GM12801 (cell line): ENCODE data around the gene PRR33.

Experiments used
- TF ChIP-seq, protein P1 (sequence below): IDR thresholded peaks from one replicate; pipeline ENCODE4 v1.5.1; 2011; ENCODE audit warnings: control low read depth; ENCODE audit not compliant: insufficient read length; ENCODE audit errors: extremely low read depth

The PRR33 gene

GRCh38 chr11:1876361-1877063, 15.2 kb downstream of the PRR33 start:
- TF ChIP-seq, protein P1, sequence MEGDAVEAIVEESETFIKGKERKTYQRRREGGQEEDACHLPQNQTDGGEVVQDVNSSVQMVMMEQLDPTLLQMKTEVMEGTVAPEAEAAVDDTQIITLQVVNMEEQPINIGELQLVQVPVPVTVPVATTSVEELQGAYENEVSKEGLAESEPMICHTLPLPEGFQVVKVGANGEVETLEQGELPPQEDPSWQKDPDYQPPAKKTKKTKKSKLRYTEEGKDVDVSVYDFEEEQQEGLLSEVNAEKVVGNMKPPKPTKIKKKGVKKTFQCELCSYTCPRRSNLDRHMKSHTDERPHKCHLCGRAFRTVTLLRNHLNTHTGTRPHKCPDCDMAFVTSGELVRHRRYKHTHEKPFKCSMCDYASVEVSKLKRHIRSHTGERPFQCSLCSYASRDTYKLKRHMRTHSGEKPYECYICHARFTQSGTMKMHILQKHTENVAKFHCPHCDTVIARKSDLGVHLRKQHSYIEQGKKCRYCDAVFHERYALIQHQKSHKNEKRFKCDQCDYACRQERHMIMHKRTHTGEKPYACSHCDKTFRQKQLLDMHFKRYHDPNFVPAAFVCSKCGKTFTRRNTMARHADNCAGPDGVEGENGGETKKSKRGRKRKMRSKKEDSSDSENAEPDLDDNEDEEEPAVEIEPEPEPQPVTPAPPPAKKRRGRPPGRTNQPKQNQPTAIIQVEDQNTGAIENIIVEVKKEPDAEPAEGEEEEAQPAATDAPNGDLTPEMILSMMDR = no peak

- TF ChIP-seq, protein P1 = no peak
Observed at GRCh38 chr11:1875093-1875850, 16.4 kb downstream of the PRR33 start.

- TF ChIP-seq, protein P1 = no peak
Observed at GRCh38 chr11:1873048-1873812, 18.5 kb downstream of the PRR33 start.

DNA sequence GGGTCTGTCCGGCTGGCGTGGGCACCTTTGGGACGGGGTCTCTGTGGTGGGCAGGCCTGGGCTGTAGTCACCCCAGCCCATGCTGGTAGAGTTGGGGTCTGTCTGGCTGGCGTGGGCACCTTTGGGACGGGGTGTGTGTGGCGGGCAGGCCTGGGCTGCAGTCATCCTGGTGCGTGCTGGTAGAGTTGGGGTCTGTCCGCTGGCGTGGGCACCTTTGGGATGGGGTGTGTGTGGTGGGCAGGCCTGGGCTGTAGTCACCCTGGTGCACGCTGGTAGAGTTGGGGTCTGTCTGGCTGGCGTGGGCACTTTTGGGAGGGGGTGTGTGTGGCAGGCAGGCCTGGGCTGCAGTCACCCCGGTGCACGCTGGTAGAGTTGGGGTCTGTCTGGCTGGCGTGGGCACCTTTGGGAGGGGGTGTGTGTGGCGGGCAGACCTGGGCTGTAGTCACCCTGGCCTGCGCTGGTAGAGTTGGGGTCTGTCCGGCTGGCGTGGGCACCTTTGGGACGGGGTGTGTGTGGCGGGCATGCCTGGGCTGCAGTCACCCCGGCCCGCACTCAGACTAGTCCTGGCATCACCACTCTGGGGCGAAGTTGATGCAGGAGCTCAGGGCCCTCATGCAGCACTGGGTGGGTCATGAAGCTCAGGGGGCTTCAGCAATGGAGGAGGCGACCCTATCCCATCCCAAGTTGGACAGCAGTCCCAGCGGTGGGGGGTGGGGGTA, 19.3 kb downstream of the PRR33 start:
- TF ChIP-seq, protein P1 = no peak

DNA sequence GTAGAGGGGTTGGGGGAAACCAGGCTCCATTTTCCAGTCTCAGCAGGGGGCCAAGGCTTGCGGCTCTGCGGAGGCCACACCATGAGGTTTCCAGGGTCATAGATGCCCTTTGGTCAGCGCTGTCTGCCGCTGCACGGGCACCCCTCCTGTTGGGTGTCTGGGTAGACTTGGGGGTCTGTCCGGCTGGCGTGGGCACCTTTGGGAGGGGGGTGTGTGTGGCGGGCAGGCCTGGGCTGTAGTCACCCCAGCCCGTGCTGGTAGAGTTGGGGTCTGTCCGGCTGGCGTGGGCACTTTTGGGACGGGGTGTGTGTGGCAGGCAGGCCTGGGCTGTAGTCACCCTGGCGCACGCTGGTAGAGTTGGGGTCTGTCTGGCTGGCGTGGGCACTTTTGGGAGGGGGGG, 20.2 kb downstream of the PRR33 start:
- TF ChIP-seq, protein P1 = no peak

- TF ChIP-seq, protein P1 = no peak
Observed at GRCh38 chr11:1870721-1871466, 20.8 kb downstream of the PRR33 start.

DNA sequence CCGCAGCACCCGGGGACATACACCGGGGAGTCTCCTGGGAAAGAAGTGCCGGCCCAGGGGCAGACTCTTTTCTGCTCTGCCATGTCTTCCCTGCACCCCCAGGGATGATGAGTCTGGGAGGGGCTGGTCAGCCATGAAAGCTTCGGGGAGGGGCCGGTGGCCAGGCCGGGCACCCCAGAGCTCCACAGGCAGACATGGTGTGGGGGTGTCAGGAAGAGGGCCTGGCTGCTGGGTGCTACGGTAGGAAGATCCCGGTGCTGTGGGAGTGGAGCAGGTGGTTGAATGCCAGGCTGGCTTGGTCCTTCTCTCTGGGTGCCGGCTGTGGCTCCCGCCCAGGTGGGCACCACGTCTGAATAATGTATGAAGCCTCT, 21.4 kb downstream of the PRR33 start:
- TF ChIP-seq, protein P1 = no peak
